SK-N-SH treated with all-trans-retinoic acid at 6 μM for 48 hours (cell line): ENCODE measurements around the gene THRB.

ENCODE experiments used
- ATAC-seq: fragments of 200-7000 bp; cut with Tn5 transposase; 3 replicates; pipeline ENCODE4 v1.9.1; 2020; ENCODE audit warnings: mild to moderate bottlenecking, moderate library complexity
- ARNTL ChIP-seq: fragments of 450-650 bp; formaldehyde crosslinking; IDR thresholded peaks from 2 replicates; pipeline ENCODE4 v1.5.0; 2020; ENCODE audit warnings: low read depth, mild to moderate bottlenecking, moderate library complexity, borderline replicate concordance
- BACH2 ChIP-seq: fragments of 250-450 bp; sonication (Bioruptor Pico); IDR thresholded peaks from 2 replicates; pipeline ENCODE4 v1.9.0; 2021; ENCODE audit warnings: mild to moderate bottlenecking, borderline replicate concordance
- CSDC2 ChIP-seq: fragments of 250-450 bp; sonication (Bioruptor Pico); IDR thresholded peaks from 2 replicates; pipeline ENCODE4 v1.5.0; 2020; ENCODE audit warnings: mild to moderate bottlenecking, moderate library complexity
- ESRRG ChIP-seq: fragments of 250-450 bp; sonication (Bioruptor Pico); IDR thresholded peaks from 2 replicates; pipeline ENCODE4 v1.6.1; 2021; ENCODE audit warnings: mild to moderate bottlenecking
- GLIS3 ChIP-seq: fragments of 250-450 bp; sonication (Bioruptor Pico); IDR thresholded peaks from 2 replicates; pipeline ENCODE4 v1.5.0; 2020; ENCODE audit warnings: mild to moderate bottlenecking, moderate library complexity
- ISL1 ChIP-seq: fragments of 250-450 bp; sonication (Bioruptor Pico); IDR thresholded peaks from 2 replicates; pipeline ENCODE4 v2.1.2; 2022; ENCODE audit warnings: mild to moderate bottlenecking, moderate library complexity
- OSR1 ChIP-seq: fragments of 250-450 bp; sonication (Bioruptor Pico); IDR thresholded peaks from 2 replicates; pipeline ENCODE4 v1.8.0; 2022; ENCODE audit warnings: moderate library complexity, mild to moderate bottlenecking, inconsistent platforms
- RARB ChIP-seq: fragments of 250-450 bp; sonication (Bioruptor Pico); IDR thresholded peaks from 2 replicates; pipeline ENCODE4 v1.8.0; 2021; ENCODE audit warnings: mild to moderate bottlenecking, moderate library complexity
- SNAI2 ChIP-seq: fragments of 250-450 bp; sonication (Bioruptor Pico); IDR thresholded peaks from 2 replicates; pipeline ENCODE4 v1.5.0; 2020; ENCODE audit warnings: mild to moderate bottlenecking, moderate library complexity
- TCF4 ChIP-seq: fragments of 250-450 bp; sonication (Bioruptor Pico); IDR thresholded peaks from 2 replicates; pipeline ENCODE4 v1.8.0; 2021; ENCODE audit warnings: mild to moderate bottlenecking, moderate library complexity, borderline replicate concordance
- TOX ChIP-seq: fragments of 250-450 bp; sonication (Bioruptor Pico); IDR thresholded peaks from 2 replicates; pipeline ENCODE4 v1.8.0; 2021; ENCODE audit warnings: mild to moderate bottlenecking, moderate library complexity, borderline replicate concordance
- ZC3H10 ChIP-seq: fragments of 250-450 bp; sonication (Bioruptor Pico); IDR thresholded peaks from 2 replicates; pipeline ENCODE4 v1.5.1; 2021; ENCODE audit warnings: mild to moderate bottlenecking, moderate library complexity
- ZFP3 ChIP-seq: fragments of 250-450 bp; sonication (Bioruptor Pico); IDR thresholded peaks from 2 replicates; pipeline ENCODE4 v1.5.0; 2020; ENCODE audit warnings: mild to moderate bottlenecking, moderate library complexity
- ZFP30 ChIP-seq: fragments of 450-650 bp; formaldehyde crosslinking; IDR thresholded peaks from 2 replicates; pipeline ENCODE4 v1.5.0; 2022; ENCODE audit warnings: mild to moderate bottlenecking, moderate library complexity
- ZNF565 ChIP-seq: fragments of 450-650 bp; formaldehyde crosslinking; conservative IDR thresholded peaks from 2 replicates; pipeline ENCODE4 v1.5.0; 2020; ENCODE audit warnings: low read depth, mild to moderate bottlenecking, moderate library complexity
- ZNF70 ChIP-seq: fragments of 450-650 bp; formaldehyde crosslinking; IDR thresholded peaks from 2 replicates; pipeline ENCODE4 v1.5.0; 2020; ENCODE audit warnings: mild to moderate bottlenecking, moderate library complexity
- ZNF8 ChIP-seq: fragments of 450-650 bp; formaldehyde crosslinking; IDR thresholded peaks from 2 replicates; pipeline ENCODE4 v1.5.0; 2020; ENCODE audit warnings: mild to moderate bottlenecking, moderate library complexity
- TF ChIP-seq, protein P1 (sequence below): fragments of 250-450 bp; sonication (Bioruptor Pico); IDR thresholded peaks from 2 replicates; pipeline ENCODE4 v1.8.0; 2020; ENCODE audit warnings: mild to moderate bottlenecking, moderate library complexity, borderline replicate concordance
- TF ChIP-seq, protein P2 (sequence below): fragments of 250-450 bp; sonication (Bioruptor Pico); IDR thresholded peaks from 2 replicates; pipeline ENCODE4 v1.8.0; 2021; ENCODE audit warnings: low read depth, mild to moderate bottlenecking, moderate library complexity, borderline replicate concordance
- TF ChIP-seq, protein P3 (sequence below): fragments of 250-450 bp; sonication (Bioruptor Pico); IDR thresholded peaks from 2 replicates; pipeline ENCODE4 v1.5.1; 2021; ENCODE audit warnings: mild to moderate bottlenecking, moderate library complexity
- TF ChIP-seq, protein P4 (sequence below): fragments of 250-450 bp; sonication (Bioruptor Pico); IDR thresholded peaks from 2 replicates; pipeline ENCODE4 v1.5.0; 2020; ENCODE audit warnings: mild to moderate bottlenecking, moderate library complexity

Gene THRB

DNA sequence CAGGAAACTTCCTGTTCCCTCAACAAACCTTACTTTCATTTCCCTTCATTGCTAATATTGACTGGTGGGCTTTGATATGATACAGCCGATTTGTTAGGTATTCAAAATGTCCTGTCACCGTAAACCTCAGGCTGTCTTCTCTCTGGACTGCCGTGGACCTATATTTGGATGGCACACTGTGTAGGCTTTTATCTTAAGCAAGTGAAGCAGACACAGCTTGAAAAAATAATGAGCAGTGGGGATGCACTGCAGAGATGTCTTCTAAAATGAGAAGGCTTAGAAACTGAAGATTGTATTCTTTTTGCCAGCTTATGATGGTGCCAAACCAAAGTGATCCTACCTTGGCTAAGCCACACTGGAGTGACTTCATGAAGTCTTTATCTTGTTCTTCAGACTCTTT lies 283.3 kb downstream of the THRB start (continued):
- TF ChIP-seq, protein P1, sequence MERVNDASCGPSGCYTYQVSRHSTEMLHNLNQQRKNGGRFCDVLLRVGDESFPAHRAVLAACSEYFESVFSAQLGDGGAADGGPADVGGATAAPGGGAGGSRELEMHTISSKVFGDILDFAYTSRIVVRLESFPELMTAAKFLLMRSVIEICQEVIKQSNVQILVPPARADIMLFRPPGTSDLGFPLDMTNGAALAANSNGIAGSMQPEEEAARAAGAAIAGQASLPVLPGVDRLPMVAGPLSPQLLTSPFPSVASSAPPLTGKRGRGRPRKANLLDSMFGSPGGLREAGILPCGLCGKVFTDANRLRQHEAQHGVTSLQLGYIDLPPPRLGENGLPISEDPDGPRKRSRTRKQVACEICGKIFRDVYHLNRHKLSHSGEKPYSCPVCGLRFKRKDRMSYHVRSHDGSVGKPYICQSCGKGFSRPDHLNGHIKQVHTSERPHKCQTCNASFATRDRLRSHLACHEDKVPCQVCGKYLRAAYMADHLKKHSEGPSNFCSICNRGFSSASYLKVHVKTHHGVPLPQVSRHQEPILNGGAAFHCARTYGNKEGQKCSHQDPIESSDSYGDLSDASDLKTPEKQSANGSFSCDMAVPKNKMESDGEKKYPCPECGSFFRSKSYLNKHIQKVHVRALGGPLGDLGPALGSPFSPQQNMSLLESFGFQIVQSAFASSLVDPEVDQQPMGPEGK (CRISPR knock-in tag): no peak
- TF ChIP-seq ZNF8 (CRISPR knock-in tag) (no peak), ZC3H10 (CRISPR knock-in tag) (no peak)

DNA sequence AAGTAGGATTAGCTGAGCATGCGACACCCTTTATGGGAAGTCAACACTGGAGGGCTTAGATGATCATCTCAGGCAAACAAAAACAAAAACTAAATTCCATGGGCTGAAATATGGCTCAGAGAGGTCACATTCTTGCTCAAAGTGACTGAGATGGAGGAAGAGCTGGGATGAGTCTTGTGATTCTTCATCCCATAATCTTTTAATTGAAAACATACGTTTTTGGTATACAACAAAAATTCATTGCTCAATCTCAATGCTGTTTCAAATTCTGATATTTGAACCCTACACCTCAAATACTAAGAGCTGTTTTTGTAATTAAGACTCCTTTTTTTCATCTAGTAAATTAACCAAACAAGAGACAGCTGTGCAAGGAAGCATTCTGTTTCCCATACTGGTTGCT lies 292.6 kb downstream of the THRB start:
- ATAC-seq: no peak
- TF ChIP-seq BACH2 (CRISPR knock-in tag) (no peak), ARNTL (CRISPR knock-in tag) (no peak), ZFP30 (CRISPR knock-in tag) (no peak), ZNF8 (CRISPR knock-in tag) (no peak), TCF4 (no peak), ZNF565 (CRISPR knock-in tag) (no peak), ZNF70 (CRISPR knock-in tag) (no peak), SNAI2 (no peak), OSR1 (CRISPR knock-in tag) (no peak), CSDC2 (no peak), ZC3H10 (CRISPR knock-in tag) (no peak), ZFP3 (CRISPR knock-in tag) (no peak), ISL1 (CRISPR knock-in tag) (no peak), ESRRG (CRISPR knock-in tag) (no peak), TOX (CRISPR knock-in tag) (no peak), GLIS3 (CRISPR knock-in tag) (no peak), RARB (CRISPR knock-in tag) (no peak)
- TF ChIP-seq, protein P2, sequence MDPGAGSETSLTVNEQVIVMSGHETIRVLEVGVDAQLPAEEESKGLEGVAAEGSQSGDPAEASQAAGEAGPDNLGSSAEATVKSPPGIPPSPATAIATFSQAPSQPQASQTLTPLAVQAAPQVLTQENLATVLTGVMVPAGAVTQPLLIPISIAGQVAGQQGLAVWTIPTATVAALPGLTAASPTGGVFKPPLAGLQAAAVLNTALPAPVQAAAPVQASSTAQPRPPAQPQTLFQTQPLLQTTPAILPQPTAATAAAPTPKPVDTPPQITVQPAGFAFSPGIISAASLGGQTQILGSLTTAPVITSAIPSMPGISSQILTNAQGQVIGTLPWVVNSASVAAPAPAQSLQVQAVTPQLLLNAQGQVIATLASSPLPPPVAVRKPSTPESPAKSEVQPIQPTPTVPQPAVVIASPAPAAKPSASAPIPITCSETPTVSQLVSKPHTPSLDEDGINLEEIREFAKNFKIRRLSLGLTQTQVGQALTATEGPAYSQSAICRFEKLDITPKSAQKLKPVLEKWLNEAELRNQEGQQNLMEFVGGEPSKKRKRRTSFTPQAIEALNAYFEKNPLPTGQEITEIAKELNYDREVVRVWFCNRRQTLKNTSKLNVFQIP (CRISPR knock-in tag): no peak
- TF ChIP-seq, protein P3, sequence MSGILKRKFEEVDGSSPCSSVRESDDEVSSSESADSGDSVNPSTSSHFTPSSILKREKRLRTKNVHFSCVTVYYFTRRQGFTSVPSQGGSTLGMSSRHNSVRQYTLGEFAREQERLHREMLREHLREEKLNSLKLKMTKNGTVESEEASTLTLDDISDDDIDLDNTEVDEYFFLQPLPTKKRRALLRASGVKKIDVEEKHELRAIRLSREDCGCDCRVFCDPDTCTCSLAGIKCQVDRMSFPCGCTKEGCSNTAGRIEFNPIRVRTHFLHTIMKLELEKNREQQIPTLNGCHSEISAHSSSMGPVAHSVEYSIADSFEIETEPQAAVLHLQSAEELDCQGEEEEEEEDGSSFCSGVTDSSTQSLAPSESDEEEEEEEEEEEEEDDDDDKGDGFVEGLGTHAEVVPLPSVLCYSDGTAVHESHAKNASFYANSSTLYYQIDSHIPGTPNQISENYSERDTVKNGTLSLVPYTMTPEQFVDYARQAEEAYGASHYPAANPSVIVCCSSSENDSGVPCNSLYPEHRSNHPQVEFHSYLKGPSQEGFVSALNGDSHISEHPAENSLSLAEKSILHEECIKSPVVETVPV: no peak
- TF ChIP-seq, protein P4, sequence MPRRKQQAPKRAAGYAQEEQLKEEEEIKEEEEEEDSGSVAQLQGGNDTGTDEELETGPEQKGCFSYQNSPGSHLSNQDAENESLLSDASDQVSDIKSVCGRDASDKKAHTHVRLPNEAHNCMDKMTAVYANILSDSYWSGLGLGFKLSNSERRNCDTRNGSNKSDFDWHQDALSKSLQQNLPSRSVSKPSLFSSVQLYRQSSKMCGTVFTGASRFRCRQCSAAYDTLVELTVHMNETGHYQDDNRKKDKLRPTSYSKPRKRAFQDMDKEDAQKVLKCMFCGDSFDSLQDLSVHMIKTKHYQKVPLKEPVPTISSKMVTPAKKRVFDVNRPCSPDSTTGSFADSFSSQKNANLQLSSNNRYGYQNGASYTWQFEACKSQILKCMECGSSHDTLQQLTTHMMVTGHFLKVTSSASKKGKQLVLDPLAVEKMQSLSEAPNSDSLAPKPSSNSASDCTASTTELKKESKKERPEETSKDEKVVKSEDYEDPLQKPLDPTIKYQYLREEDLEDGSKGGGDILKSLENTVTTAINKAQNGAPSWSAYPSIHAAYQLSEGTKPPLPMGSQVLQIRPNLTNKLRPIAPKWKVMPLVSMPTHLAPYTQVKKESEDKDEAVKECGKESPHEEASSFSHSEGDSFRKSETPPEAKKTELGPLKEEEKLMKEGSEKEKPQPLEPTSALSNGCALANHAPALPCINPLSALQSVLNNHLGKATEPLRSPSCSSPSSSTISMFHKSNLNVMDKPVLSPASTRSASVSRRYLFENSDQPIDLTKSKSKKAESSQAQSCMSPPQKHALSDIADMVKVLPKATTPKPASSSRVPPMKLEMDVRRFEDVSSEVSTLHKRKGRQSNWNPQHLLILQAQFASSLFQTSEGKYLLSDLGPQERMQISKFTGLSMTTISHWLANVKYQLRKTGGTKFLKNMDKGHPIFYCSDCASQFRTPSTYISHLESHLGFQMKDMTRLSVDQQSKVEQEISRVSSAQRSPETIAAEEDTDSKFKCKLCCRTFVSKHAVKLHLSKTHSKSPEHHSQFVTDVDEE (CRISPR knock-in tag): no peak

DNA sequence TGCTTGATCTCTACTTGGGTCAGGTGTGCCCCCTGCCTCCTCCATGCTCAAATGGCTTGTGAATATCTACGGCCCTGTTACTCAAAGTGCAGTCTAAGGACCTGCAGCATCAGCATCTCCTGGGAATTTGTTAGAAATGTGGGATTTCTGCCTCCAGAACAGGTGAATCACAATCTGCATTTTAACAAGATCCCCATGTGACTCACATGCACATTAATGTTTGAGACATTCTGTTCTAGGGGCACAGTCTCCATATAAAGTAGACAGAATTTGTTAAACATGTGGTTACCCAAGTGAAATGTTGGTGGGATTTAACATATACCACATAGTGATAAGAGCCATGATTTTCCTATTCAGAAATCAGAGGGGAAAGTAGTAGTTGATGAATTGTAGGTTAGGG lies 293.3 kb downstream of the THRB start:
- no peak for TF ChIP-seq ESRRG (CRISPR knock-in tag)
- TF ChIP-seq, protein P1 (CRISPR knock-in tag): no peak

More for the DNA sequence above, 293.3 kb downstream of the THRB start:
- no peak for ATAC-seq
